DOHH2 (cell line): ENCODE results near the gene MAGI1.

Source experiments
- H3F3A ChIP-seq: fragments of 200-600 bp; sonication (generic), shearing (Covaris generic); 2 replicates; pipeline ENCODE4 v1.6.0; 2016; ENCODE audit warnings: antibody characterized with exemption, mild to moderate bottlenecking; ENCODE audit not compliant: control insufficient read depth, insufficient read depth
- H3K27ac ChIP-seq: fragments of 200-600 bp; sonication (generic); 2 replicates; pipeline ENCODE4 v1.5.1; 2014; ENCODE audit warnings: low read depth, mild to moderate bottlenecking, low read length, moderate library complexity
- H3K27me3 ChIP-seq: fragments of 200-600 bp; sonication (generic); 2 replicates; pipeline ENCODE4 v1.6.1; 2014; ENCODE audit warnings: mild to moderate bottlenecking, low read length, mixed read lengths; ENCODE audit not compliant: control insufficient read depth
- H3K36me3 ChIP-seq: fragments of 200-600 bp; sonication (generic); 2 replicates; pipeline ENCODE4 v1.6.1; 2014; ENCODE audit warnings: mild to moderate bottlenecking, low read length, moderate library complexity, mixed read lengths; ENCODE audit not compliant: control insufficient read depth
- H3K4me1 ChIP-seq: fragments of 200-600 bp; sonication (generic); 2 replicates; pipeline ENCODE4 v1.6.1; 2014; ENCODE audit warnings: mild to moderate bottlenecking, low read length, mixed read lengths; ENCODE audit not compliant: control insufficient read depth
- H3K4me2 ChIP-seq: fragments of 200-600 bp; sonication (generic); 2 replicates; pipeline ENCODE4 v1.6.0; 2014; ENCODE audit warnings: mild to moderate bottlenecking, low read length, moderate library complexity
- H3K4me3 ChIP-seq: fragments of 200-600 bp; sonication (generic); 2 replicates; pipeline ENCODE4 v1.5.1; 2014; ENCODE audit warnings: mild to moderate bottlenecking, low read length, mixed read lengths
- H3K79me2 ChIP-seq: fragments of 200-600 bp; sonication (generic); 2 replicates; pipeline ENCODE4 v1.6.1; 2014; ENCODE audit warnings: mild to moderate bottlenecking, low read length, mixed read lengths; ENCODE audit not compliant: control insufficient read depth
- H3K9me2 ChIP-seq: fragments of 200-600 bp; sonication (generic); replicated peaks from 2 replicates; pipeline ENCODE4 v1.6.1; 2014; ENCODE audit warnings: mild to moderate bottlenecking, low read length, mixed read lengths; ENCODE audit not compliant: control insufficient read depth
- H3K9me3 ChIP-seq: fragments of 200-600 bp; sonication (generic); 2 replicates; pipeline ENCODE4 v1.6.1; 2014; ENCODE audit warnings: antibody characterized with exemption, low read length, mixed read lengths; ENCODE audit not compliant: control insufficient read depth, insufficient read depth
- H4K20me1 ChIP-seq: fragments of 200-600 bp; sonication (generic); 2 replicates; pipeline ENCODE4 v1.6.0; 2014; ENCODE audit warnings: low read depth, mild to moderate bottlenecking, antibody characterized with exemption, low read length, moderate library complexity; ENCODE audit not compliant: control insufficient read depth, insufficient read depth
- CTCF ChIP-seq: fragments of 200-600 bp; sonication (generic); IDR thresholded peaks from one replicate; pipeline ENCODE4 v1.5.1; 2014; ENCODE audit warnings: antibody characterized with exemption, mild to moderate bottlenecking, low read depth, low read length; ENCODE audit not compliant: poor library complexity, severe bottlenecking
- EZH2phosphoT487 ChIP-seq: fragments of 200-600 bp; sonication (generic); IDR thresholded peaks from 2 replicates; pipeline ENCODE4 v1.6.1; 2017; ENCODE audit warnings: borderline replicate concordance, mild to moderate bottlenecking, antibody characterized with exemption, low read length, moderate library complexity, mixed read lengths

Gene MAGI1

GRCh38 chr3:65905771-65906170 is 132.9 kb downstream of the MAGI1 start:
- Histone ChIP-seq H3K9me3 (no peaks in the 10 kb centered on the region), H3K36me3 (no peaks in the 10 kb centered on the region), H3F3A (no peaks in the 10 kb centered on the region), H3K9me2 (no peaks in the 10 kb centered on the region), H3K27ac (no peak overlapping the region), H3K79me2 (no peaks in the 10 kb centered on the region), H3K4me1 (no peaks in the 10 kb centered on the region), H4K20me1 (no peaks in the 10 kb centered on the region), H3K4me2 (no peak overlapping the region), H3K4me3 (no peak overlapping the region), H3K27me3 (no peaks in the 10 kb centered on the region)
- TF ChIP-seq CTCF (no peak), EZH2phosphoT487 (no peak)

- Histone ChIP-seq H3K79me2 (no peaks in the 10 kb centered on the region), H3K36me3 (no peaks in the 10 kb centered on the region), H3K27ac (no peak overlapping the region)
Observed at GRCh38 chr3:65904016-65904415, 134.7 kb downstream of the MAGI1 start.

GRCh38 chr3:65902304-65902793 is 136.4 kb downstream of the MAGI1 start:
- no peaks in the 10 kb centered on the region for H3F3A ChIP-seq
- H4K20me1 ChIP-seq = no peaks in the 10 kb centered on the region
- no peak overlapping the region for H3K4me2 ChIP-seq
- no peak overlapping the region for H3K27ac ChIP-seq
- H3K9me2 ChIP-seq = no peaks in the 10 kb centered on the region
- H3K4me3 ChIP-seq = no peak overlapping the region
- H3K9me3 ChIP-seq = no peaks in the 10 kb centered on the region
- no peaks in the 10 kb centered on the region for H3K4me1 ChIP-seq
- H3K79me2 ChIP-seq = no peaks in the 10 kb centered on the region
- no peak for TF ChIP-seq EZH2phosphoT487
- no peak for TF ChIP-seq CTCF
- no peaks in the 10 kb centered on the region for H3K36me3 ChIP-seq
- no peaks in the 10 kb centered on the region for H3K27me3 ChIP-seq

More at GRCh38 chr3:65904016-65904415, 134.7 kb downstream of the MAGI1 start:
- Histone ChIP-seq H3K27me3 (no peaks in the 10 kb centered on the region), H3K4me3 (no peak overlapping the region), H3K4me2 (no peak overlapping the region), H3F3A (no peaks in the 10 kb centered on the region), H3K9me3 (no peaks in the 10 kb centered on the region), H3K4me1 (no peaks in the 10 kb centered on the region), H4K20me1 (no peaks in the 10 kb centered on the region), H3K9me2 (no peaks in the 10 kb centered on the region)
- TF ChIP-seq EZH2phosphoT487 = no peak
- TF ChIP-seq CTCF = no peak

GRCh38 chr3:65901226-65901625 is 137.5 kb downstream of the MAGI1 start:
- H3K4me2 ChIP-seq = no peak overlapping the region
- H3F3A ChIP-seq = no peaks in the 10 kb centered on the region
- no peaks in the 10 kb centered on the region for H3K9me2 ChIP-seq
- no peak for TF ChIP-seq CTCF
- TF ChIP-seq EZH2phosphoT487 = no peak
- no peak overlapping the region for H3K27ac ChIP-seq
- H3K36me3 ChIP-seq = no peaks in the 10 kb centered on the region
- H3K79me2 ChIP-seq = no peaks in the 10 kb centered on the region
- no peaks in the 10 kb centered on the region for H3K27me3 ChIP-seq
- no peaks in the 10 kb centered on the region for H3K4me1 ChIP-seq
- H3K9me3 ChIP-seq = no peaks in the 10 kb centered on the region
- H3K4me3 ChIP-seq = no peak overlapping the region
- no peaks in the 10 kb centered on the region for H4K20me1 ChIP-seq
